Measurements from ENCODE around the gene TBC1D14. TPM values are rescaled to one million over a fixed set of nuclear protein-coding genes. Genes with fewer than 3 reads are reported as not detected.
A peak's percentile ranks its signal among the peaks of the same experiment; 100 is the strongest.

The TBC1D14 gene
- total RNA-seq, 2 experiments from 2014 or later = 39.4 to 39.8 TPM

DNA sequence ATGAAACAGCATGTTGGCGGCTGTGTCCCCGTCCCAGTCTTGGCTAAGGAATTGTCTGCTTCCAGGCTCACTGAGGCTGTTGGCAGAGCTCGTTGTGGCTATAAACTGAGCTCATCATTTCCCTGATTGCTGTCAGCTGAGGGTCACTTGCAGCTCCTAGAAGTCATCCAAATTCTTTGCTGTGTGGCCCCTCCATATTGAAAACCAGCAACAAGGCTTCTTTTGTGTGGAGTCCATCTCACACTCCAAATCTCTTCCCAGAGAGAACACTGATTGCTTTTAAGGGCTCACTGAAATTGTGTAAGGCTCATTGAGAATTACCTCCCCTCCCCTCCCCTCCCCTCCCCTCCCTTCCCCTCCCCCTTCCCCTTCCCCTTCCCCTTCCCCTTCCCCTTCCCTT lies 23.3 kb downstream of the TBC1D14 start:
- peaks cover 42% of the 10 kb centered on the region for H3K36me3 Mint-ChIP-seq (ENCODE audit: low read depth)

DNA sequence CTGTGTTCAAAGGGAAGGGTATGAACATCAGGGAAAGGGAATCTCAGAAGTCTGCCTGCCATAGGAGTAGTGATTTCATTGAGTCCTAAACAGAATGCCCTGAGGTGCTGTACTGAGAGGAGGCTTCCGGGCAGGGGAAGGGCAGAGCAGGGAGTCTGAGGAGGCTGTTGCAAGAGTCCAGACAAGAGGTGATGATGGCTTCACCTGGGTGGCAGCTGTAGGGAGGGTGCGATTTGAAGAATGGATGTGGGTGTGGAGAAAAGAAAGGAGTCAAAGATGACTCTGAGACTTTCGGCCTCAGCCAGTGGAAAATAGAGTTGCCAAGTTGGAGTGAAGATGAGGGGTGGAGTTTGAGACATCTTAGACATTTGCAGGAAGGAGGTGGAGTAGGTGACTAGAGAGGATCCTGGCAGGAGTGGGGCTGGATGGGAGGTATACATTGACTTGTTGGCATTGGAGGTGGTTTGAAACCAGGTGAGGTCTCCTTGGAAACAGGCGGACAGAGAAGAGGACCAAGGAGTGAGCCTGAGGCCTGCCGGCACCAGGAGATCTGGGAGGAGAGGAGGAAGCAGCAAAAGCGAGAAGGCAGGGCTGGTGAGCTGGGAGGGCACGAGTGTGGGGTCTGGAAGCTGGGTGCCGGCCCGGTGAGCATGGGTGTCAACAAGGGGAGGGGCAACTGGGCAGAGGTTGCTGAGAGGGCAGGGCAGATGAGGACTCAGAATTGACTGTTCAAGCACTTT lies 24.2 kb downstream of the TBC1D14 start:
- Mint-ChIP-seq H3K9me3 (ENCODE audit: insufficient read depth) (no peaks in the 10 kb centered on the region), H3K36me3 (ENCODE audit: low read depth) (peaks cover 38% of the 10 kb centered on the region), H3K27me3 (ENCODE audit: low read depth) (no peaks in the 10 kb centered on the region), H3K4me1 (ENCODE audit: low read depth) (peaks cover 17% of the 10 kb centered on the region), H3K4me3 (no peak overlapping the region), H3K27ac (peak overlapping the region; percentile 1)
- DNase-seq (no peak), ATAC-seq (no peak)
- ChIA-PET POLR2A (no interaction called here), CTCF (no interaction called here)

More for the DNA sequence above, 23.3 kb downstream of the TBC1D14 start:
- no peak for DNase-seq
- no peak for ATAC-seq
- peaks cover 24% of the 10 kb centered on the region for H3K4me1 Mint-ChIP-seq (ENCODE audit: low read depth)
- no peaks in the 10 kb centered on the region for H3K9me3 Mint-ChIP-seq (ENCODE audit: insufficient read depth)
- H3K27me3 Mint-ChIP-seq (ENCODE audit: low read depth) = no peaks in the 10 kb centered on the region
- no peak overlapping the region for H3K27ac Mint-ChIP-seq
- H3K4me3 Mint-ChIP-seq = no peak overlapping the region
- CTCF ChIA-PET = no interaction called here
- POLR2A ChIA-PET = no interaction called here

DNA sequence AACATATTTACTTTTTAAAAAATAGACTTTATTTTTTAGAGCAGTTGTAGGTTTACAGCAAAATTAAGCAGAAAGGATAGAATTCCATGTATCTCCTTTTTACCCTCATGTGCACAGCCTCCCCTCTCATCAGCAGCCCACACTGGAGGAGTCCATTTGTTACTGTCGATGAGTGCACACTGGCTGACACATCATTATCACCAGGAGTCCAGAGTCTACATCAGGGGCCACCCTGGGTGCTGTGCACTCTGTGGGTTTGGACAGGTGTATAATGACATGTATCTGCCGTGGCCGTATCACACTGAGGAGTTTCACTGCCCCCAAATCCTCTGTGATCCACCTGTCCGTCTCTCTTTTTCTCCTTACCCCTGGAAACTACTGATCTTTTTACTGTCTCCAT lies 26.3 kb downstream of the TBC1D14 start:
- no peaks in the 10 kb centered on the region for H3K27me3 Mint-ChIP-seq (ENCODE audit: low read depth)
- ChIA-PET POLR2A (no interaction called here), CTCF (interaction anchor here (0.6 kb wide), 1 partner anchor 16 kb away, joined by 3 read pairs; no protein-coding TSS in a partner anchor)
- H3K4me1 Mint-ChIP-seq (ENCODE audit: low read depth) = peaks cover 30% of the 10 kb centered on the region
- H3K9me3 Mint-ChIP-seq (ENCODE audit: insufficient read depth) = no peaks in the 10 kb centered on the region
- no peak overlapping the region for H3K4me3 Mint-ChIP-seq
- peaks cover 47% of the 10 kb centered on the region for H3K36me3 Mint-ChIP-seq (ENCODE audit: low read depth)
- ATAC-seq (no peak), DNase-seq (no peak)
- H3K27ac Mint-ChIP-seq = no peak overlapping the region

GRCh38 chr4:6937201-6937600 lies 27.6 kb downstream of the TBC1D14 start:
- DNase-seq = no peak
- no peak for ATAC-seq
- ChIA-PET CTCF (no interaction called here), POLR2A (no interaction called here)
- H3K4me3 Mint-ChIP-seq = no peak overlapping the region
- no peaks in the 10 kb centered on the region for H3K9me3 Mint-ChIP-seq (ENCODE audit: insufficient read depth)
- H3K27ac Mint-ChIP-seq = peak overlapping the region; percentile 45
- H3K27me3 Mint-ChIP-seq (ENCODE audit: low read depth) = no peaks in the 10 kb centered on the region
- peaks cover 42% of the 10 kb centered on the region for H3K4me1 Mint-ChIP-seq (ENCODE audit: low read depth)
- H3K36me3 Mint-ChIP-seq (ENCODE audit: low read depth) = peaks cover 38% of the 10 kb centered on the region

DNA sequence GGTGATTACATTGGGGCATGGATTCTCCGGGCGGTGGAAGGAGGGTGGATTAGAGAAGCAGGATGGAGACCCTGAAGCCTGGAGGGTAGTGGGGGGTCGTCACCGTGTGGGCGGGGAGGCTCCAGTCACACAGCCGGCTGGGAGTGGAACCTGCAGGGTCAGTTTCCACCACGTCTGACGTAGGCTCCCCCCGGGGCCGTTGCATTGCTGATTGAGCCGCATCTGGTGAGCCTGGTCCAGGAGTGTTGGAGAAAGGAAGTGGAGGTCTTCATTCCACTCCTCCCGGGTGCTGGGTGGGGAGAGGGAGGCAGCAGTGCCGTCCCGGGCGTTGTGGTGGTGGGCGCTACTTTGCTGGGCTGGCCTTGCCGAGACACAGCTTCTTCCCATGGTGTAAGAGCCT lies 28.1 kb downstream of the TBC1D14 start:
- H3K27ac Mint-ChIP-seq = peak overlapping the region; percentile 45
- CTCF ChIA-PET = interaction anchor here (0.6 kb wide), 1 partner anchor 27 kb away, joined by 4 read pairs; no protein-coding TSS in a partner anchor
- no peaks in the 10 kb centered on the region for H3K27me3 Mint-ChIP-seq (ENCODE audit: low read depth)
- POLR2A ChIA-PET = interaction anchor here (0.6 kb wide), 1 partner anchor 125 kb away, joined by 5 read pairs; no protein-coding TSS in a partner anchor
- DNase-seq (no peak), ATAC-seq (no peak)
- H3K36me3 Mint-ChIP-seq (ENCODE audit: low read depth) = peaks cover 34% of the 10 kb centered on the region
- H3K4me3 Mint-ChIP-seq = no peak overlapping the region
- no peaks in the 10 kb centered on the region for H3K9me3 Mint-ChIP-seq (ENCODE audit: insufficient read depth)
- peaks cover 47% of the 10 kb centered on the region for H3K4me1 Mint-ChIP-seq (ENCODE audit: low read depth)

- peaks cover 31% of the 10 kb centered on the region for H3K36me3 Mint-ChIP-seq (ENCODE audit: low read depth)
- H3K4me3 Mint-ChIP-seq = no peak overlapping the region
- no peaks in the 10 kb centered on the region for H3K27me3 Mint-ChIP-seq (ENCODE audit: low read depth)
- ATAC-seq (no peak), DNase-seq (no peak)
- H3K9me3 Mint-ChIP-seq (ENCODE audit: insufficient read depth) = no peaks in the 10 kb centered on the region
- no peak overlapping the region for H3K27ac Mint-ChIP-seq
- POLR2A ChIA-PET = interaction anchor here (0.6 kb wide), 1 partner anchor 124 kb away, joined by 5 read pairs; no protein-coding TSS in a partner anchor
- H3K4me1 Mint-ChIP-seq (ENCODE audit: low read depth) = peaks cover 52% of the 10 kb centered on the region
- CTCF ChIA-PET = interaction anchor here (0.6 kb wide), 1 partner anchor 27 kb away, joined by 4 read pairs; no protein-coding TSS in a partner anchor
Measured at GRCh38 chr4:6938237-6938636, 28.6 kb downstream of the TBC1D14 start.

GRCh38 chr4:6938647-6939271 lies 29.1 kb downstream of the TBC1D14 start:
- DNase-seq (no peak), ATAC-seq (no peak)
- ChIA-PET POLR2A (no interaction called here), CTCF (no interaction called here)
- Mint-ChIP-seq H3K36me3 (ENCODE audit: low read depth) (peaks cover 26% of the 10 kb centered on the region), H3K4me1 (ENCODE audit: low read depth) (peaks cover 52% of the 10 kb centered on the region), H3K4me3 (no peak overlapping the region), H3K27me3 (ENCODE audit: low read depth) (no peaks in the 10 kb centered on the region), H3K9me3 (ENCODE audit: insufficient read depth) (no peaks in the 10 kb centered on the region), H3K27ac (no peak overlapping the region)

- Mint-ChIP-seq H3K4me3 (no peak overlapping the region), H3K36me3 (ENCODE audit: low read depth) (peaks cover 25% of the 10 kb centered on the region), H3K9me3 (ENCODE audit: insufficient read depth) (no peaks in the 10 kb centered on the region), H3K4me1 (ENCODE audit: low read depth) (peaks cover 52% of the 10 kb centered on the region), H3K27me3 (ENCODE audit: low read depth) (no peaks in the 10 kb centered on the region), H3K27ac (peak overlapping the region; percentile 64)
- no peak for ATAC-seq
- no peak for DNase-seq
- CTCF ChIA-PET = interaction anchor here (2.8 kb wide), 1 partner anchor 22 kb away, joined by 17 read pairs; no protein-coding TSS in a partner anchor
- POLR2A ChIA-PET = no interaction called here
Measured at GRCh38 chr4:6939761-6940743, 30.4 kb downstream of the TBC1D14 start.

- Mint-ChIP-seq H3K36me3 (ENCODE audit: low read depth) (peaks cover 25% of the 10 kb centered on the region), H3K4me3 (no peak overlapping the region), H3K27ac (peak overlapping the region; percentile 64), H3K4me1 (ENCODE audit: low read depth) (peaks cover 52% of the 10 kb centered on the region), H3K27me3 (ENCODE audit: low read depth) (no peaks in the 10 kb centered on the region), H3K9me3 (ENCODE audit: insufficient read depth) (no peaks in the 10 kb centered on the region)
- CTCF ChIA-PET = interaction anchor here (0.8 to 2.8 kb wide), 2 partner anchors 15 to 23 kb away, joined by 3 to 17 read pairs; no protein-coding TSS in a partner anchor
- POLR2A ChIA-PET = no interaction called here
- ATAC-seq (no peak), DNase-seq (no peak)
Measured at GRCh38 chr4:6940744-6941137, 31.1 kb downstream of the TBC1D14 start.

GRCh38 chr4:6941796-6942195 lies 32.2 kb downstream of the TBC1D14 start:
- CTCF ChIA-PET = interaction anchor here (0.8 to 2.8 kb wide), 10 partner anchors 12 to 69 kb away, joined by 3 to 17 read pairs (median 4); no protein-coding TSS in a partner anchor
- Mint-ChIP-seq H3K4me1 (ENCODE audit: low read depth) (peaks cover 50% of the 10 kb centered on the region), H3K27me3 (ENCODE audit: low read depth) (no peaks in the 10 kb centered on the region), H3K9me3 (ENCODE audit: insufficient read depth) (no peaks in the 10 kb centered on the region), H3K4me3 (peak overlapping the region; percentile 40), H3K27ac (peak overlapping the region; percentile 88), H3K36me3 (ENCODE audit: low read depth) (peaks cover 22% of the 10 kb centered on the region)
- ATAC-seq = no peak
- POLR2A ChIA-PET = interaction anchor here (0.9 to 1.2 kb wide), 4 partner anchors 15 to 104 kb away, joined by 3 to 4 read pairs (median 4); no protein-coding TSS in a partner anchor
- no peak for DNase-seq

DNA sequence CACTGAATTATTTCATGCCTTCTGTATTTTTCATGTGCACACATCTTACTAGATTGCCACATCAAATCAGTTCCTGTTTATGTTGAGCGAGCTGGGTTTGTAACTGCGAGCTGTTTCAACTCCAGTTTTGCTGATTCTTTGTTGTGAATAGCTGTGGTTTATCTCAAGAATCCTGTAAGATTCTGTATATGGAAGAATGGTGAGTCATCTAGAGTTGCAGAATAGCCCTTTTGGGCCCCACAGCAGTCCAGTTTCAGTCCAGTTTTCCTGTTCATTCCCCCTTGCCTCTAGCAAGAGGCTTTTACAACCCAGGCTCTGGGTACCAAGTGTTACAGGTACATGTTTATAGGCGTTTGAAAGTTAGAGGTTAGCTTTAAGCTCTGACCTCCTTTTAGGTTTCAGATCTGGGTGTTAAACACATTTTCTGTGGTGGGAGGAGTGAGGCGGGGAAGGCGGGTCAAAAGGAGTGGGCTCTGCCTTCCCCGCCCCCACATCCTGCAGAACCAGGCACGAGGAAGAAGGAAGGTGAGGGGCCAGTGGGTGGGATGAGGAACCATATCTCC lies 32.7 kb downstream of the TBC1D14 start:
- ChIA-PET CTCF (interaction anchor here (0.8 to 2.8 kb wide), 11 partner anchors 12 to 128 kb away, joined by 3 to 17 read pairs (median 4); no protein-coding TSS in a partner anchor), POLR2A (interaction anchor here (0.8 to 1.6 kb wide), 7 partner anchors 14 to 103 kb away, joined by 3 to 5 read pairs (median 4); no protein-coding TSS in a partner anchor)
- ATAC-seq (peak; percentile 73), DNase-seq (peak; percentile 64)
- peaks cover 50% of the 10 kb centered on the region for H3K4me1 Mint-ChIP-seq (ENCODE audit: low read depth)
- no peaks in the 10 kb centered on the region for H3K27me3 Mint-ChIP-seq (ENCODE audit: low read depth)
- H3K36me3 Mint-ChIP-seq (ENCODE audit: low read depth) = peaks cover 22% of the 10 kb centered on the region
- H3K9me3 Mint-ChIP-seq (ENCODE audit: insufficient read depth) = no peaks in the 10 kb centered on the region
- peak overlapping the region; percentile 62 for H3K4me3 Mint-ChIP-seq
- peak overlapping the region; percentile 88 for H3K27ac Mint-ChIP-seq
